HepG2 (cell line): ENCODE data around the gene CENPW. TPM values are rescaled to one million over a fixed set of nuclear protein-coding genes. Genes with fewer than 3 reads are reported as not detected.

Source experiments
- ATAC-seq: fragments of 200-7000 bp; cut with Tn5 transposase; 3 replicates; pipeline ENCODE4 v1.9.1; 2020; ENCODE audit warnings: mild to moderate bottlenecking, moderate library complexity
- BruUV-seq: library from RNA; stranded (reverse); fragments of 400-500 nt; replicated peaks from 2 replicates; lab custom pipeline; 2021; lab: Mats Ljungman, UMichigan
- CTCF ChIA-PET: fragments of 300-600 bp; formaldehyde crosslinking; extraction: SDS; loops from one replicate; lab custom pipeline; 2021; ENCODE audit warnings: low total read pairs, inconsistent platforms, low intra/inter-chr PET ratio; lab: Yijun Ruan, JAX
- POLR2A ChIA-PET: fragments of 350-600 bp; sonication (Branson Sonifier 250); formaldehyde crosslinking; loops from one replicate; lab custom pipeline; 2020; ENCODE audit warnings: antibody characterized with exemption, inconsistent platforms; lab: Yijun Ruan, JAX
- DNase-seq: peaks from one replicate; pipeline ENCODE4 v3.0.0-alpha.2; 2015; ENCODE audit warnings: low spot score
- FAIRE-seq: peaks from 3 replicates; lab custom pipeline; 2011; peaks lifted over from hg19 to GRCh38; lab: Jason Lieb, UNC
- H2AFZ ChIP-seq: one replicate; pipeline ENCODE4 v1.6.1; 2011; ENCODE audit warnings: low read length, inconsistent platforms
- H3K27ac ChIP-seq: fragments of 300-600 bp; 3 replicates; pipeline ENCODE4 v1.8.0; 2011; ENCODE audit warnings: mixed run types, mild to moderate bottlenecking, mixed read lengths, low read length, inconsistent platforms; ENCODE audit not compliant: insufficient read depth; ENCODE audit errors: extremely low read length
- H3K27me3 ChIP-seq, 2 experiments: fragments of 200-600 bp in 1 of 2; 2 replicates in 1 of 2; 3 replicates in 1 of 2; pipeline versions ENCODE4 v1.6.0 to v1.8.0; 2011; ENCODE audit warnings: low read length in 2 of 2, mild to moderate bottlenecking in 2 of 2, moderate library complexity in 2 of 2, inconsistent platforms in 1 of 2; ENCODE audit not compliant: insufficient read depth in 2 of 2, control insufficient read depth in 1 of 2
- H3K36me3 ChIP-seq, 2 experiments: fragments of 200-600 bp in 1 of 2; replicated peaks in 1 of 2; 2 replicates in 1 of 2; 3 replicates in 1 of 2; pipeline versions ENCODE4 v1.5.1 to v1.8.0; 2011; ENCODE audit warnings: low read length in 2 of 2, inconsistent platforms in 1 of 2; ENCODE audit not compliant: insufficient read depth in 2 of 2, control insufficient read depth in 1 of 2
- H3K4me1 ChIP-seq: 2 replicates; pipeline ENCODE4 v1.5.1; 2012; ENCODE audit warnings: low read length, inconsistent platforms; ENCODE audit not compliant: insufficient read depth
- H3K4me2 ChIP-seq: 2 replicates; pipeline ENCODE4 v1.6.0; 2011; ENCODE audit warnings: low read depth, low read length, inconsistent platforms
- H3K4me3 ChIP-seq, 3 experiments: fragments of 200-600 bp in 1 of 3; sonication (generic), shearing (Covaris generic) in 1 of 3; replicated peaks in 1 of 3; 2 replicates each; pipeline ENCODE4 v1.5.1; 2011 to 2016; ENCODE audit warnings: low read length in 3 of 3, inconsistent platforms in 2 of 3, low read depth in 2 of 3, mild to moderate bottlenecking in 2 of 3, control low read depth in 1 of 3, mixed read lengths in 1 of 3; ENCODE audit not compliant: insufficient read depth in 1 of 3
- H3K79me2 ChIP-seq: one replicate; pipeline ENCODE4 v1.6.1; 2011; ENCODE audit warnings: low read length, inconsistent platforms; ENCODE audit not compliant: insufficient read depth
- H3K9ac ChIP-seq: 2 replicates; pipeline ENCODE4 v1.6.0; 2011; ENCODE audit warnings: mild to moderate bottlenecking, low read depth, low read length, inconsistent platforms; ENCODE audit not compliant: insufficient read depth
- H3K9me3 ChIP-seq: 2 replicates; pipeline ENCODE4 v1.5.1; 2012; ENCODE audit warnings: mild to moderate bottlenecking, low read length
- H4K20me1 ChIP-seq: 2 replicates; pipeline ENCODE4 v1.6.0; 2011; ENCODE audit warnings: inconsistent platforms, mild to moderate bottlenecking, low read length, moderate library complexity; ENCODE audit not compliant: insufficient read depth
- GABPA ChIP-seq, 2 experiments: IDR thresholded peaks; 2 replicates each; pipeline ENCODE4 v1.6.1; 2011 to 2016; ENCODE audit warnings: low read depth in 2 of 2, low read length in 1 of 2, missing biosample characterization in 1 of 2, missing genetic modification characterization in 1 of 2
- JARID2 ChIP-seq: sonication (generic); formaldehyde crosslinking; IDR thresholded peaks from 2 replicates; pipeline ENCODE4 v1.8.1; 2023; ENCODE audit warnings: missing genetic modification reagents, inconsistent platforms; ENCODE audit not compliant: insufficient replicate concordance
- MEIS2 ChIP-seq: sonication (generic); formaldehyde crosslinking; IDR thresholded peaks from 2 replicates; pipeline ENCODE4 v1.9.0; 2021; ENCODE audit warnings: mild to moderate bottlenecking, missing genetic modification reagents
- RBM22 ChIP-seq: fragments of 200-400 bp; formaldehyde crosslinking; optimal IDR thresholded peaks from 2 replicates; pipeline ENCODE3; 2017; ENCODE audit warnings: mild to moderate bottlenecking, low read length, moderate library complexity
- ZMYM3 ChIP-seq: sonication (generic); formaldehyde crosslinking; IDR thresholded peaks from 2 replicates; pipeline ENCODE4 v1.5.1; 2020; ENCODE audit warnings: mild to moderate bottlenecking, missing genetic modification reagents
- ZNF274 ChIP-seq: sonication (generic); formaldehyde crosslinking; IDR thresholded peaks from 2 replicates; pipeline ENCODE4 v1.5.1; 2020; ENCODE audit warnings: mild to moderate bottlenecking, missing genetic modification reagents
- ZNF792 ChIP-seq: IDR thresholded peaks from 2 replicates; pipeline ENCODE4 v1.6.1; 2016
- whole genome bisulfite sequencing: methylation state at CpG from one replicate; pipeline ENCODE4 v1.1.6; 2017; ENCODE audit warnings: low lambda C conversion rate; 5-methylcytosine and 5-hydroxymethylcytosine counted together
- in situ Hi-C: cut with HindIII; loops from 2 replicates; pipeline ENCODE4 v1.10.0; 2017; ENCODE audit warnings: low pct_unique_long_range_greater_than_20kb; ENCODE audit not compliant: extremely low pct_ligation_motif_present
- intact Hi-C: fragments of 100-400 bp; cut with micrococcal nuclease; formaldehyde crosslinking; loops from one replicate; pipeline ENCODE4 v1.10.0; 2022; ENCODE audit not compliant: unreplicated experiment
- polyA plus RNA-seq, 8 experiments: library from polyadenylated mRNA; depleted of rRNA in 3 of 8; stranded (reverse) in 7 of 8; unstranded in 1 of 8; fragments of >200 nt; fragmentation: Illumina TruSeq in 4 of 8; extraction: Trizol in 4 of 8; gene quantifications; 2 replicates each; pipeline versions ENCODE4 v1.2.1 to v1.2.3, GENCODE V29; 2011 to 2016; ENCODE audit warnings: low read depth in 4 of 8, missing spikeins in 1 of 8, mixed read lengths in 1 of 8; ENCODE audit not compliant: insufficient read depth in 1 of 8
- total RNA-seq, 5 experiments: library from RNA; depleted of rRNA; stranded (reverse); fragments of >200 nt; fragmentation: Illumina TruSeq; extraction: Trizol; gene quantifications; 2 replicates each; pipeline ENCODE4 v1.2.3, GENCODE V29; 2016; ENCODE audit warnings: low read depth in 1 of 5
- TF ChIP-seq, protein P1 (sequence below): sonication (generic); formaldehyde crosslinking; IDR thresholded peaks from 2 replicates; pipeline ENCODE4 v1.8.0; 2022; ENCODE audit warnings: missing genetic modification reagents, mild to moderate bottlenecking, borderline replicate concordance
- TF ChIP-seq, protein P2 (sequence below): sonication (generic); formaldehyde crosslinking; IDR thresholded peaks from 2 replicates; pipeline ENCODE4 v1.4.0; 2020; ENCODE audit warnings: missing genetic modification reagents

The CENPW gene
- total and polyA plus RNA-seq, 2 of the 13 experiments (the other 11 are each of a cell fraction or from before 2014, with no cell fraction given): 8.6 to 94.7 TPM

DNA sequence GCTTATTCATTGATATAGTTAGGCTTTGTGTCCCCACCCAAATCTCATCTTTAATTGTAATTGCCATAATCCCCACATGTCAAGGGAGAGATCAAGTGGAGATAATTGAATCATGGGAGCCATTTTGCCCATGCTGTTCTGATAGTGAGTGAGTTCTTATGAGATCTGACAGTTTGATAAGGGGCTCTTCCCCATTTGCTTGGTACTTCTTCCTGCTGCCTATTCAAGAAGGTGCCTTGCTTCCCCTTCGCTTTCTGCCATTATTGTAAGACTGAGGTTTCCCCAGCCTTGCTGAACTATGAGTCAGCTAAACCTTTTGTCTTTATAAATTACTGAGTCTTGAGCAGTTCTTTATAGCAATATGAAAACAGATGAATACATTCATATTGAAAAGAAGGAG is 45.6 kb downstream of the CENPW start:
- Histone ChIP-seq H4K20me1 (no peaks in the 10 kb centered on the region), H3K4me1 (peaks cover 5% of the 10 kb centered on the region), H3K9ac (no peak overlapping the region)
- POLR2A ChIA-PET: no interaction called here
- CTCF ChIA-PET: no interaction called here
- intact Hi-C loops: no loop called here
- BruUV-seq: no TSS peak
- TF ChIP-seq ZNF792: no peak
- no peak for TF ChIP-seq ZMYM3 (CRISPR knock-in tag)
- no peak for TF ChIP-seq GABPA (IDR thresholded peaks at IDR 0.05; ENCODE audit: low read depth, low read length)
- TF ChIP-seq GABPA (CRISPR knock-in tag; IDR thresholded peaks at IDR 0.05; ENCODE audit: low read depth): no peak
- TF ChIP-seq RBM22: no peak
- TF ChIP-seq, all 625 proteins: peak for 0
- Histone ChIP-seq H3K27ac (no peak overlapping the region), H3K4me2 (no peak overlapping the region), H3K36me3 (no peaks in the 10 kb centered on the region), H2AFZ (no peak overlapping the region), H3K4me3 (no peak overlapping the region), H3K9me3 (peaks cover 7% of the 10 kb centered on the region; the same call in 1 of the 2 replicates), H3K79me2 (no peaks in the 10 kb centered on the region), H3K27me3 (no peaks in the 10 kb centered on the region)
- FAIRE-seq (no peak), ATAC-seq (no peak), DNase-seq (no peak)
- in situ Hi-C loops: no loop called here
- 91% methylated on average over 1 of the region's 1 CpG for WGBS

DNA sequence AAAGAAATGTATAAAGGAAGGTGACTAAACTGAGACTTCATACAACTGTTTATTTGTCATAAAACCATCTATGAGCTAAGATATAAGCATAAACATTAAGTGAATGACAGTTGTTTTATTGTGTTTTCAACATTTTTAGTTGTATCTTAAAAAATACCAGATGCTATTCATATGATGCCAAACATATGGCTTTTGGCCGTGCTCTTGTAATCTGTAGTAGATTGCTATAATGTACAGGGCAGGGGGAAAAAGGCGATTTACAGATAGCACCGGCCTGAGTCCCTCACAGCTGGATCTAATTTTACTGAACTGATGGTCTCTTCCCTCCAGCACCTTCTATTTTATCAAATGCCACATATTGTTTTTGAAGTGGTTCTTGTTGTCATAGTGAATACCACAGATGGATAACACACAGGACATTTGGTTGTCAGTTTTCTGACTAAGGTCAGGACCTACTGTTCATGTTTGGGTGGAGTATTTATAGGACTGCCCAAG is 48.2 kb downstream of the CENPW start:
- Histone ChIP-seq H3K4me3 (no peak overlapping the region), H3K4me2 (no peak overlapping the region), H3K27me3 (no peaks in the 10 kb centered on the region), H3K9me3 (peaks cover 7% of the 10 kb centered on the region; the same call in 1 of the 2 replicates), H3K27ac (no peak overlapping the region), H3K36me3 (no peaks in the 10 kb centered on the region), H3K4me1 (no peaks in the 10 kb centered on the region), H4K20me1 (no peaks in the 10 kb centered on the region), H2AFZ (no peak overlapping the region), H3K79me2 (no peaks in the 10 kb centered on the region), H3K9ac (no peak overlapping the region)
- ATAC-seq: no peak
- no TSS peak for BruUV-seq
- WGBS: 58% methylated on average over 3 of the region's 3 CpGs
- DNase-seq: no peak
- in situ Hi-C loops (no loop called here), intact Hi-C loops (no loop called here)
- POLR2A ChIA-PET: no interaction called here
- CTCF ChIA-PET: no interaction called here
- FAIRE-seq: no peak
- TF ChIP-seq, protein P1, sequence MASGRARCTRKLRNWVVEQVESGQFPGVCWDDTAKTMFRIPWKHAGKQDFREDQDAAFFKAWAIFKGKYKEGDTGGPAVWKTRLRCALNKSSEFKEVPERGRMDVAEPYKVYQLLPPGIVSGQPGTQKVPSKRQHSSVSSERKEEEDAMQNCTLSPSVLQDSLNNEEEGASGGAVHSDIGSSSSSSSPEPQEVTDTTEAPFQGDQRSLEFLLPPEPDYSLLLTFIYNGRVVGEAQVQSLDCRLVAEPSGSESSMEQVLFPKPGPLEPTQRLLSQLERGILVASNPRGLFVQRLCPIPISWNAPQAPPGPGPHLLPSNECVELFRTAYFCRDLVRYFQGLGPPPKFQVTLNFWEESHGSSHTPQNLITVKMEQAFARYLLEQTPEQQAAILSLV (CRISPR knock-in tag): no peak
- no peak for TF ChIP-seq ZNF274 (CRISPR knock-in tag)
- TF ChIP-seq, protein P2, sequence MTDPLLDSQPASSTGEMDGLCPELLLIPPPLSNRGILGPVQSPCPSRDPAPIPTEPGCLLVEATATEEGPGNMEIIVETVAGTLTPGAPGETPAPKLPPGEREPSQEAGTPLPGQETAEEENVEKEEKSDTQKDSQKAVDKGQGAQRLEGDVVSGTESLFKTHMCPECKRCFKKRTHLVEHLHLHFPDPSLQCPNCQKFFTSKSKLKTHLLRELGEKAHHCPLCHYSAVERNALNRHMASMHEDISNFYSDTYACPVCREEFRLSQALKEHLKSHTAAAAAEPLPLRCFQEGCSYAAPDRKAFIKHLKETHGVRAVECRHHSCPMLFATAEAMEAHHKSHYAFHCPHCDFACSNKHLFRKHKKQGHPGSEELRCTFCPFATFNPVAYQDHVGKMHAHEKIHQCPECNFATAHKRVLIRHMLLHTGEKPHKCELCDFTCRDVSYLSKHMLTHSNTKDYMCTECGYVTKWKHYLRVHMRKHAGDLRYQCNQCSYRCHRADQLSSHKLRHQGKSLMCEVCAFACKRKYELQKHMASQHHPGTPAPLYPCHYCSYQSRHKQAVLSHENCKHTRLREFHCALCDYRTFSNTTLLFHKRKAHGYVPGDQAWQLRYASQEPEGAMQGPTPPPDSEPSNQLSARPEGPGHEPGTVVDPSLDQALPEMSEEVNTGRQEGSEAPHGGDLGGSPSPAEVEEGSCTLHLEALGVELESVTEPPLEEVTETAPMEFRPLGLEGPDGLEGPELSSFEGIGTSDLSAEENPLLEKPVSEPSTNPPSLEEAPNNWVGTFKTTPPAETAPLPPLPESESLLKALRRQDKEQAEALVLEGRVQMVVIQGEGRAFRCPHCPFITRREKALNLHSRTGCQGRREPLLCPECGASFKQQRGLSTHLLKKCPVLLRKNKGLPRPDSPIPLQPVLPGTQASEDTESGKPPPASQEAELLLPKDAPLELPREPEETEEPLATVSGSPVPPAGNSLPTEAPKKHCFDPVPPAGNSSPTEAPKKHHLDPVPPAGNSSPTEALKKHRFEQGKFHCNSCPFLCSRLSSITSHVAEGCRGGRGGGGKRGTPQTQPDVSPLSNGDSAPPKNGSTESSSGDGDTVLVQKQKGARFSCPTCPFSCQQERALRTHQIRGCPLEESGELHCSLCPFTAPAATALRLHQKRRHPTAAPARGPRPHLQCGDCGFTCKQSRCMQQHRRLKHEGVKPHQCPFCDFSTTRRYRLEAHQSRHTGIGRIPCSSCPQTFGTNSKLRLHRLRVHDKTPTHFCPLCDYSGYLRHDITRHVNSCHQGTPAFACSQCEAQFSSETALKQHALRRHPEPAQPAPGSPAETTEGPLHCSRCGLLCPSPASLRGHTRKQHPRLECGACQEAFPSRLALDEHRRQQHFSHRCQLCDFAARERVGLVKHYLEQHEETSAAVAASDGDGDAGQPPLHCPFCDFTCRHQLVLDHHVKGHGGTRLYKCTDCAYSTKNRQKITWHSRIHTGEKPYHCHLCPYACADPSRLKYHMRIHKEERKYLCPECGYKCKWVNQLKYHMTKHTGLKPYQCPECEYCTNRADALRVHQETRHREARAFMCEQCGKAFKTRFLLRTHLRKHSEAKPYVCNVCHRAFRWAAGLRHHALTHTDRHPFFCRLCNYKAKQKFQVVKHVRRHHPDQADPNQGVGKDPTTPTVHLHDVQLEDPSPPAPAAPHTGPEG (CRISPR knock-in tag): no peak
- no peak for TF ChIP-seq JARID2 (CRISPR knock-in tag)
- no peak for TF ChIP-seq MEIS2 (CRISPR knock-in tag)
